GM18502 (cell line): ENCODE measurements around the gene PLCB4.
"Not testable (repeated sequence)": the region's sequence is repeated elsewhere in the genome, so short reads cannot be mapped to it uniquely, and the experiment has no call there.

Source experiments
- ATAC-seq: cut with Tn5 transposase; IDR thresholded peaks from one replicate; pipeline ENCODE4 v1.9.1; 2021; ENCODE audit warnings: mild to moderate bottlenecking; ENCODE audit not compliant: unreplicated experiment, poor library complexity

Gene PLCB4

GRCh38 chr20:9385345-9386310 lies 316.7 kb downstream of the PLCB4 start:
- not testable (repeated sequence) for ATAC-seq

- ATAC-seq = no peak
These were observed 319.4 kb downstream of the PLCB4 start for GRCh38 chr20:9388160-9388812.

GRCh38 chr20:9388813-9389161 lies 319.9 kb downstream of the PLCB4 start:
- ATAC-seq = no peak

- ATAC-seq = no peak
These were observed 320.5 kb downstream of the PLCB4 start for GRCh38 chr20:9389346-9389745.

- no peak for ATAC-seq
These were observed 321.6 kb downstream of the PLCB4 start for GRCh38 chr20:9390441-9390840.

GRCh38 chr20:9392892-9393857 lies 324.3 kb downstream of the PLCB4 start:
- peak; percentile 45 for ATAC-seq

- no peak for ATAC-seq
These were observed 327.1 kb downstream of the PLCB4 start for GRCh38 chr20:9395971-9396370.

GRCh38 chr20:9397928-9398327 lies 329.0 kb downstream of the PLCB4 start:
- peak; percentile 97 for ATAC-seq

- no peak for ATAC-seq
These were observed 330.0 kb downstream of the PLCB4 start for GRCh38 chr20:9398882-9399281.

GRCh38 chr20:9399322-9399721 lies 330.4 kb downstream of the PLCB4 start:
- ATAC-seq = no peak

- no peak for ATAC-seq
These were observed 331.5 kb downstream of the PLCB4 start for GRCh38 chr20:9400171-9401025.

- ATAC-seq = no peak
These were observed 332.5 kb downstream of the PLCB4 start for GRCh38 chr20:9401371-9401770.

GRCh38 chr20:9402141-9402540 lies 333.3 kb downstream of the PLCB4 start:
- no peak for ATAC-seq

- ATAC-seq = no peak
These were observed 333.7 kb downstream of the PLCB4 start for GRCh38 chr20:9402546-9402945.

- ATAC-seq = no peak
These were observed 334.6 kb downstream of the PLCB4 start for GRCh38 chr20:9403448-9403847.

- peak; percentile 61 for ATAC-seq
These were observed 339.0 kb downstream of the PLCB4 start for GRCh38 chr20:9407805-9408421.

- ATAC-seq = no peak
These were observed 339.8 kb downstream of the PLCB4 start for GRCh38 chr20:9408422-9409300.

- no peak for ATAC-seq
These were observed 340.5 kb downstream of the PLCB4 start for GRCh38 chr20:9409352-9409751.
